NCI-H82 (cell line): Measurements from ENCODE around the gene NTN1.

Source experiments
- DNase-seq: peaks from one replicate; lab custom pipeline; 2025; lab: John Stamatoyannopoulos, UW

Gene NTN1

GRCh38 chr17:9272501-9273200 lies 251.3 kb downstream of the NTN1 start:
- no peak for DNase-seq

- no peak for DNase-seq
Measured at GRCh38 chr17:9273428-9274391, 252.4 kb downstream of the NTN1 start.

- DNase-seq = no peak
Measured at GRCh38 chr17:9274973-9275372, 253.7 kb downstream of the NTN1 start.

GRCh38 chr17:9279893-9280292 lies 258.6 kb downstream of the NTN1 start:
- no peak for DNase-seq

GRCh38 chr17:9283909-9284308 lies 262.6 kb downstream of the NTN1 start:
- DNase-seq = no peak

- DNase-seq = no peak
Measured at GRCh38 chr17:9284884-9285283, 263.6 kb downstream of the NTN1 start.

- no peak for DNase-seq
Measured at GRCh38 chr17:9285602-9286427, 264.5 kb downstream of the NTN1 start.

GRCh38 chr17:9286434-9286833 lies 265.1 kb downstream of the NTN1 start:
- no peak for DNase-seq

GRCh38 chr17:9287306-9287705 lies 266.0 kb downstream of the NTN1 start:
- DNase-seq = no peak

- no peak for DNase-seq
Measured at GRCh38 chr17:9290226-9290613, 268.9 kb downstream of the NTN1 start.

- peak; percentile 58 for DNase-seq
Measured at GRCh38 chr17:9291912-9292560, 270.7 kb downstream of the NTN1 start.

- DNase-seq = no peak
Measured at GRCh38 chr17:9292561-9292941, 271.2 kb downstream of the NTN1 start.
